Duodenal mucosa (tissue), 2 donors: ENCODE data around the gene PCDH20.
A peak's percentile ranks its signal among the peaks of the same experiment; 100 is the strongest.

Experiments used
- H3K27ac ChIP-seq: one replicate; pipeline ENCODE4 v1.7.0; 2013; ENCODE audit warnings: low read depth, low read length
- H3K27me3 ChIP-seq, 2 donors: one replicate each; pipeline ENCODE4 v1.7.0; 2013; ENCODE audit warnings: low read length in 2 of 2, control low read depth in 1 of 2; ENCODE audit not compliant: insufficient read depth in 2 of 2, control insufficient read depth in 1 of 2
- H3K36me3 ChIP-seq, 2 donors: one replicate each; pipeline ENCODE4 v1.7.0; 2013; ENCODE audit warnings: low read length in 2 of 2, control low read depth in 1 of 2; ENCODE audit not compliant: insufficient read depth in 2 of 2, control insufficient read depth in 1 of 2
- H3K4me1 ChIP-seq, 2 donors: one replicate each; pipeline ENCODE4 v1.7.0; 2013; ENCODE audit warnings: low read length in 2 of 2, control low read depth in 1 of 2; ENCODE audit not compliant: insufficient read depth in 2 of 2, control insufficient read depth in 1 of 2
- H3K4me3 ChIP-seq, 2 donors: one replicate each; pipeline ENCODE4 v1.7.0; 2013; ENCODE audit warnings: low read length in 2 of 2, low read depth in 1 of 2
- H3K9ac ChIP-seq, 2 donors: one replicate each; pipeline ENCODE4 v1.7.0; 2013; ENCODE audit warnings: low read length in 2 of 2, low read depth in 1 of 2
- H3K9me3 ChIP-seq, 2 donors: one replicate each; pipeline ENCODE4 v1.7.0; 2013; ENCODE audit warnings: low read length in 2 of 2, control low read depth in 1 of 2; ENCODE audit not compliant: control insufficient read depth in 1 of 2

Gene PCDH20

GRCh38 chr13:61415749-61416148 lies at the start of gene PCDH20:
PCDH20 (minus strand) TSS chr13:61415849; CDS start chr13:61415158, 691 bp downstream.
- Histone ChIP-seq H3K36me3 (no peaks in the 10 kb centered on the region), H3K4me3 (peak within 1 kb of the TSS; percentile 73 to 84), H3K27ac (no peak within 1 kb of the TSS), H3K27me3 (peaks cover 0 to 3% of the 10 kb centered on the region in 2 donors), H3K4me1 (peaks cover 0 to 3% of the 10 kb centered on the region in 2 donors), H3K9me3 (no peaks in the 10 kb centered on the region), H3K9ac (peak within 1 kb of the TSS; percentile 48 to 54)

- Histone ChIP-seq H3K27me3 (no peaks in the 10 kb centered on the region), H3K9ac (no peak overlapping the region), H3K9me3 (no peaks in the 10 kb centered on the region), H3K36me3 (no peaks in the 10 kb centered on the region), H3K4me3 (no peak overlapping the region), H3K4me1 (no peaks in the 10 kb centered on the region), H3K27ac (no peak overlapping the region)
Measured at GRCh38 chr13:61463024-61463423, 47.4 kb upstream of the PCDH20 start.

GRCh38 chr13:61453121-61453520 lies 37.5 kb upstream of the PCDH20 start:
- H3K9me3 ChIP-seq: no peaks in the 10 kb centered on the region
- H3K9ac ChIP-seq: no peak overlapping the region
- H3K27me3 ChIP-seq: no peaks in the 10 kb centered on the region
- no peak overlapping the region for H3K4me3 ChIP-seq
- H3K27ac ChIP-seq: no peak overlapping the region
- H3K4me1 ChIP-seq: no peaks in the 10 kb centered on the region
- H3K36me3 ChIP-seq: no peaks in the 10 kb centered on the region

GRCh38 chr13:61432029-61432428 lies 16.4 kb upstream of the PCDH20 start:
- H3K27ac ChIP-seq: no peak overlapping the region
- H3K27me3 ChIP-seq: no peaks in the 10 kb centered on the region
- no peaks in the 10 kb centered on the region for H3K4me1 ChIP-seq
- H3K9me3 ChIP-seq: no peaks in the 10 kb centered on the region
- no peaks in the 10 kb centered on the region for H3K36me3 ChIP-seq
- no peak overlapping the region for H3K4me3 ChIP-seq
- H3K9ac ChIP-seq: no peak overlapping the region

- Histone ChIP-seq H3K27me3 (no peaks in the 10 kb centered on the region), H3K4me1 (no peaks in the 10 kb centered on the region), H3K27ac (no peak overlapping the region), H3K9me3 (no peaks in the 10 kb centered on the region), H3K36me3 (no peaks in the 10 kb centered on the region), H3K9ac (no peak overlapping the region), H3K4me3 (no peak overlapping the region)
Measured at GRCh38 chr13:61423915-61424314, 8.3 kb upstream of the PCDH20 start.

GRCh38 chr13:61417086-61417570 lies 1.5 kb upstream of the PCDH20 start:
- Histone ChIP-seq H3K4me3 (no peak overlapping the region), H3K36me3 (no peaks in the 10 kb centered on the region)

GRCh38 chr13:61415058-61415721 lies 459 bp downstream of the PCDH20 start:
- no peak overlapping the region for H3K27ac ChIP-seq
- H3K9ac ChIP-seq: peak overlapping the region; percentile 48 to 54

More at GRCh38 chr13:61417086-61417570, 1.5 kb upstream of the PCDH20 start:
- no peak overlapping the region for H3K9ac ChIP-seq
- no peaks in the 10 kb centered on the region for H3K9me3 ChIP-seq
- H3K4me1 ChIP-seq: peaks cover 0 to 3% of the 10 kb centered on the region in 2 donors
- no peak overlapping the region for H3K27ac ChIP-seq
- H3K27me3 ChIP-seq: peaks cover 0 to 3% of the 10 kb centered on the region in 2 donors

GRCh38 chr13:61414686-61415057 lies 977 bp downstream of the PCDH20 start:
- Histone ChIP-seq H3K4me1 (peaks cover 0 to 3% of the 10 kb centered on the region in 2 donors), H3K27ac (no peak overlapping the region), H3K4me3 (peak overlapping the region; percentile 73 to 84), H3K27me3 (peaks cover 0 to 3% of the 10 kb centered on the region in 2 donors), H3K9ac (peak overlapping the region; percentile 48 to 54), H3K9me3 (no peaks in the 10 kb centered on the region), H3K36me3 (no peaks in the 10 kb centered on the region)

More at GRCh38 chr13:61415058-61415721, 459 bp downstream of the PCDH20 start:
- Histone ChIP-seq H3K4me3 (peak overlapping the region; percentile 73 to 84), H3K27me3 (peaks cover 0 to 3% of the 10 kb centered on the region in 2 donors), H3K4me1 (peaks cover 0 to 3% of the 10 kb centered on the region in 2 donors), H3K9me3 (no peaks in the 10 kb centered on the region), H3K36me3 (no peaks in the 10 kb centered on the region)

GRCh38 chr13:61413572-61414535 lies 1.8 kb downstream of the PCDH20 start:
- no peak overlapping the region for H3K27ac ChIP-seq
- H3K36me3 ChIP-seq: no peaks in the 10 kb centered on the region
- peaks cover 0 to 3% of the 10 kb centered on the region in 2 donors for H3K27me3 ChIP-seq
- H3K9ac ChIP-seq: peak overlapping the region; percentile 48 to 54
- peak overlapping the region; percentile 73 to 84 for H3K4me3 ChIP-seq
- peaks cover 0 to 3% of the 10 kb centered on the region in 2 donors for H3K4me1 ChIP-seq
- H3K9me3 ChIP-seq: no peaks in the 10 kb centered on the region
